Hematopoietic multipotent progenitor cell treated with erythropoietin and hydrocortisone succinate and interleukin-3 and kit ligand, for 17 days (in vitro differentiated cells): Measurements from ENCODE around the gene EPB41L4A.
"Not testable (repeated sequence)": the region's sequence is repeated elsewhere in the genome, so short reads cannot be mapped to it uniquely, and the experiment has no call there.

Experiments used
- DNase-seq: peaks from one replicate; pipeline ENCODE4 v3.0.0-alpha.2; 2015; ENCODE audit warnings: low spot score

Gene EPB41L4A

GRCh38 chr5:112419164-112419985 is at the start of gene EPB41L4A:
TSS of gene EPB41L4A (minus strand) at chr5:112419277. CDS start at chr5:112419039, 238 bp downstream.
- peak; percentile 42 for DNase-seq

- no peak for DNase-seq
These were observed 48.4 kb upstream of the EPB41L4A start for GRCh38 chr5:112467485-112467884.

GRCh38 chr5:112466261-112466660 is 47.2 kb upstream of the EPB41L4A start:
- DNase-seq, result not testable (repeated sequence)

GRCh38 chr5:112447187-112447760 is 28.2 kb upstream of the EPB41L4A start:
- peak; percentile 18 for DNase-seq

GRCh38 chr5:112445626-112446350 is 26.7 kb upstream of the EPB41L4A start:
- DNase-seq, result no peak

- DNase-seq, result not testable (repeated sequence)
These were observed 24.9 kb upstream of the EPB41L4A start for GRCh38 chr5:112443932-112444331.

- DNase-seq, result no peak
These were observed 21.0 kb upstream of the EPB41L4A start for GRCh38 chr5:112440031-112440430.

GRCh38 chr5:112436144-112436543 is 17.1 kb upstream of the EPB41L4A start:
- no peak for DNase-seq

- peak; percentile 18 for DNase-seq
These were observed 15.6 kb upstream of the EPB41L4A start for GRCh38 chr5:112434641-112435040.

GRCh38 chr5:112426202-112426601 is 7.1 kb upstream of the EPB41L4A start:
- not testable (repeated sequence) for DNase-seq

- DNase-seq, result peak; percentile 68
These were observed 1.1 kb upstream of the EPB41L4A start for GRCh38 chr5:112419986-112420864.

- DNase-seq, result no peak
These were observed 366 bp downstream of the EPB41L4A start for GRCh38 chr5:112418659-112419163.

GRCh38 chr5:112417931-112418658 is 982 bp downstream of the EPB41L4A start:
- peak; percentile 43 for DNase-seq

- DNase-seq, result no peak
These were observed 3.5 kb downstream of the EPB41L4A start for GRCh38 chr5:112415552-112415951.

- no peak for DNase-seq
These were observed 5.5 kb downstream of the EPB41L4A start for GRCh38 chr5:112413611-112414010.

- DNase-seq, result no peak
These were observed 6.7 kb downstream of the EPB41L4A start for GRCh38 chr5:112412346-112412745.

- DNase-seq, result no peak
These were observed 7.2 kb downstream of the EPB41L4A start for GRCh38 chr5:112411903-112412302.

- DNase-seq, result no peak
These were observed 11.4 kb downstream of the EPB41L4A start for GRCh38 chr5:112407666-112408065.

- no peak for DNase-seq
These were observed 11.8 kb downstream of the EPB41L4A start for GRCh38 chr5:112407240-112407639.

- no peak for DNase-seq
These were observed 16.0 kb downstream of the EPB41L4A start for GRCh38 chr5:112403069-112403468.

- no peak for DNase-seq
These were observed 17.2 kb downstream of the EPB41L4A start for GRCh38 chr5:112401924-112402323.
